RCC 7860 (cell line): Measurements from ENCODE around the gene GSTM2.

Experiments
- DNase-seq: peaks from one replicate; pipeline ENCODE4 v3.0.0-alpha.2; 2015; ENCODE audit warnings: low spot score
- FAIRE-seq: peaks from 2 replicates; lab custom pipeline; 2012; peaks lifted over from hg19 to GRCh38; lab: Jason Lieb, UNC

The GSTM2 gene

DNA sequence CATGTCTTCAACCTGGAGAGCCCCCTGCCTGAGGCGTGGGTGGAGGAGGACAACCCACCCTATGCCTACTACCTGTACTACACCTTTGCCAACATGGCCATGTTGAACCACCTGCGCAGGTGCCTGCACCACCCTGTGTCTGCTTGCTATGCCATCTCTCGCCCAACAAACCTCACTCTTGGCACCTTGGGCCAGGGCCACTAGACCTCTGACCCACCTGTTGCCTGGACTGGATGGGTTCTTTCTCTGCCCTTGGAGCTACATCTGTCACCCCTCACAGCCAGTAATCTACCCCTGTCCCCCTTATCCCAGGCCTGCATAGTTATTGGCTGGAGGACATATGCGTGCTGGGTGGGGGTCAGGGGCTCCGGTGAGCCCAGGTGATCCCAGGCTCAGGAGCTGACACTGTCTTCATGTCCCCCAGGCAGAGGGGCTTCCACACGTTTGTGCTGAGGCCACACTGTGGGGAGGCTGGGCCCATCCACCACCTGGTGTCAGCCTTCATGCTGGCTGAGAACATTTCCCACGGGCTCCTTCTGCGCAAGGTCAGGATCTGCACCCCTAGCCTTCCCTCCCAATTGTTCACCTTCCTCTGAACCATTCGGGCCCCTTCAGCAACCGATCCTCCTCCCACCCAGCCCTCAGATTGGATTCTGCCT lies 38.4 kb upstream of the GSTM2 start:
- FAIRE-seq = no peak
- no peak for DNase-seq

DNA sequence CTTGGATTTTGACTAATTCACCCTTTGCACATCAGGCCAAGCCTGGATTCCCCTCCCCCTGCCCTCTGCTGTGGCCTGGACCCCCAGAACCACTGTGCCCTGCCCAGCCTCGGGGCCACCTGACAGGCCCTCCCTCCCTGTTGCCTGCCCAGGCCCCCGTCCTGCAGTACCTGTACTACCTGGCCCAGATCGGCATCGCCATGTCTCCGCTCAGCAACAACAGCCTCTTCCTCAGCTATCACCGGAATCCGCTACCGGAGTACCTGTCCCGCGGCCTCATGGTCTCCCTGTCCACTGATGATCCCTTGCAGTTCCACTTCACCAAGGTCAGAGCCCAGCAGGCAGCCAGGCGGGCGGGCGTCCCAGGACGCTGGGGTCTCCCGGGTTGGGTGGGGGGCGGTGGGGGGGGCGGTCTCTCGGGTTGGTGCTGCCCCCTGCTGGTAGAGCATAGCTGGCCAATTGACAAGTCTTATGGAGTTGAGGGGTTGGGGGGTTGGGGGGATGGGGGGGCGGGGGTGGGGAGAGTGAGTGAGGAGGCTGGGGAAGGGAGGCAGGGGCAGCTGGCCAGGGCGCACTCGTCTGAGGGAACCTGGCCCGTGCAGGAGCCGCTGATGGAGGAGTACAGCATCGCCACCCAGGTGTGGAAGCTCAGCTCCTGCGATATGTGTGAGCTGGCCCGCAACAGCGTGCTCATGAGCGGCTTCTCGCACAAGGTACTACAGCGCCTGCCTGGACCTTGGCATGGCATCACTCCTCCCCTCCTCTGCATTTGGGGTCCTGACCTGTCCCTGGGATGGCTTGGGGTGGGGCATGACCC lies 37.6 kb upstream of the GSTM2 start:
- FAIRE-seq (no peak), DNase-seq (no peak)

DNA sequence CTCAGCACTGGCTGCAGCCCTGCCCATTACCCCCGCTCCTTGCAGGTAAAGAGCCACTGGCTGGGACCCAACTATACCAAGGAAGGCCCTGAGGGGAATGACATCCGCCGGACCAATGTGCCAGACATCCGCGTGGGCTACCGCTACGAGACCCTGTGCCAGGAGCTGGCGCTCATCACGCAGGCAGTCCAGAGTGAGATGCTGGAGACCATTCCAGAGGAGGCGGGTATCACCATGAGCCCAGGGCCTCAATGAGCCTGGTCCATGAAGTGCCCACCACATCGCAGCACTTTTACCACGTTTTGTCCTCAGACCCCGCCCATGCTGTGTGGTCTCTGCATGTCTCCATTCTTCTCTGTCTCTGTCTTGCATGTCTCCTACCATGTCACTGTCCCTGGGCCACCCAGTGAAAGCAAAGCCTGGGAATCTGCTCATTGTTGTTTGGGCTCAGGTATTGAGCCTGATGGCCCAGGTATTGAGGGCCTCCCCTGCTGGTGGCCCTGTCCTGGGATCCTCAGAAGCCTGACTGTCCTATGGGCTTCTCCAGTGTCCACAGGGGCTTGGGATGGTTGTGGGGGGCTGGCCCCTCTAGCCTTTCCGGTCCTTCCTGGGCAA lies 36.9 kb upstream of the GSTM2 start:
- DNase-seq (no peak), FAIRE-seq (no peak)

DNA sequence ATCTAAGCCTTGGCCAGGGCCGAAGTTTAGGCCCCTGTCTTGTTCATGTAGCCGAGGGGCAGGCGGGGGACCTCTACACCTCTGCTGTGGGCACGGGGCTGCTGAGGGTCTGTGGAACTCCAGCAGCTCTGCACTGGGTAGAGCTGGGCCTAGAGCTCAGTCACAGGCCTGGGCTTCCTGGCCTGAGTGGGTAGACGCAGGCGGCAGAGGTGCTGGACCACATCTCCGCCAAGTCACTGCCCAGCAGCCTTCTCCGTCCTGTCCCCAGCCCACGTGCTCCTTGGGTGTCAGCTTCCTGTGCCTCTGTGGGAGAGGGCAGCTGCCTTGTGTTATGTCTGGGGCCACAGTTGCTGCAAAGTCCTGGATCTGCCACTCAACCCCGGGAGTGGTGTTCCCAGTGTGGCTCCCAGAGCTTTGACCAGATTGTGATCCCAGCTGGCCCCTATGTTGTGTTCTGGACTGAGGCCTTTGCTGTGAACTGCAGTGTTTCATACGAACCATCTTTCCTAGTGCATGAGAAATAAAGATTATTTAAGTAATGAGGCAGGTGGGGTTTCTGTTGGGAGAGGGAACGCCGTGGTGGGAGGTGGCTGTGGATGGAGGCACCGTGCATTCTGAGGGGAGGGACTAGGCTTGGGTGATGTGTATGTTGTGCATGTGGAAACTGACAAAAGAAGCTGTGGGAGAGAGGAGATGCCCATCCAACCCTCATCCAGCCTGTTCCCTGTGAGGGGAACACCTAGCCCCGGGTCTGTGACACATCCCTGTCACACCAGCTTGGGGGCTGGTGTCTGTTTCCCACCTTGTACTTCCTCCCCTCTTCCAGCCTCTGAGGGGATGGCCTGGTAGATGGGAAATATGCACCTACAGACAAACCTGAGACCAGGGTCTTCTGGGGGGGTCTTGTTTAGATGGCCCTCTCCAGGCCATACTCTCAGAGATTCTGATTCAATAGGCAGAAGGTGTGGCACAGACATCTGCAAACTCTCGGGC lies 36.0 kb upstream of the GSTM2 start:
- DNase-seq (peak; percentile 0), FAIRE-seq (no peak)

DNA sequence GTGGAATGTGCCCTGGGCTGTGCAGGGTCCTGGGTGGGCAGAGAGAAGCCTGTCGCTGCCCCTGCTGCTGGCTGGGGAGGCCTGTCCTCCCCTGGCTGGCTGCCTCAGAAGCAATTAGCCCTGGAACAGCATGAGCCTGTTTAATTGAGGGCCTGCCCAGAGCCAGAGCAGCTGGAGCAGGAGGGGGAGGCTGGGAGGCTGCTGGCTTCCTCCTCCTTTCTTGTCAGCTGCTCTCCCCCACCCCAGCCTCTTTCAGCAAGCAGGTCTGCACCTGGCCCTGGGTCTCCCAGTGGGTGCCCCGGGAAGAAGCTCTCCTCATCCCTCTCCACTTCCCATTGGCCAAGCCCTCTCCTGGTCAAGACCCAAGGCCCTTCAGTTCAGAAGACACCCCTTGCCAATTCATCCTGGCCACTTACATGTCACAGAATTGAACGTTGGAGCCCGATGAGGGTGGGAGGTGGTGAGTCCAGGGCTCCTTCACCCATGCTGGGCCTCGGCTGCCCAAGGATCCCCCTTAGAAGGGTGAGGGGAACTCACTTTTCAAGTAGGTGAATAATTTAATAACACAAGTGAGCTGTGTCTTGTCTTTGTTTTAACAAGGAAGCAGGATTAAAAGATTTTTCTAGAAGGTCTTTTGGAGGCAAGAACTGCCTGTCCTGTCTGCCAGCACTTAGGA lies 35.0 kb upstream of the GSTM2 start:
- no peak for FAIRE-seq
- no peak for DNase-seq

DNA sequence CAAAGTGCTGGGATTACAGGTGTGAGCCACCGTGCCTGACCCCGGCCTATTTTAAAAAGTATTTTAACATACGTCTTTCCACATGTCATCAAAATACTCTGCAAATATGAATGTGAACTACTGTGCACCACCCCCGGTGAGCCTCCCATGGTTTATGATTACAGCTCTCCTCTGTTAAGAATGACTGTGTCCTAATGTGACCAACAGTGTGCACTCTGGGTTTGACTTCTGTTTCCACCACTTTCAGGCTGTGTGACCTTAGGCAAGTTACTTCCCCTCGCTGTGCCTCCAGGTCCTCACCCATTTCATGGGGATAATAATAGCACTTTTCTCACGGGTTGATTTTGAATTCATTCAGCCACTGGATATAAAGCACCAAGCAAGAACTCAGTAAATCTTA lies 33.6 kb upstream of the GSTM2 start:
- no peak for FAIRE-seq
- no peak for DNase-seq

DNA sequence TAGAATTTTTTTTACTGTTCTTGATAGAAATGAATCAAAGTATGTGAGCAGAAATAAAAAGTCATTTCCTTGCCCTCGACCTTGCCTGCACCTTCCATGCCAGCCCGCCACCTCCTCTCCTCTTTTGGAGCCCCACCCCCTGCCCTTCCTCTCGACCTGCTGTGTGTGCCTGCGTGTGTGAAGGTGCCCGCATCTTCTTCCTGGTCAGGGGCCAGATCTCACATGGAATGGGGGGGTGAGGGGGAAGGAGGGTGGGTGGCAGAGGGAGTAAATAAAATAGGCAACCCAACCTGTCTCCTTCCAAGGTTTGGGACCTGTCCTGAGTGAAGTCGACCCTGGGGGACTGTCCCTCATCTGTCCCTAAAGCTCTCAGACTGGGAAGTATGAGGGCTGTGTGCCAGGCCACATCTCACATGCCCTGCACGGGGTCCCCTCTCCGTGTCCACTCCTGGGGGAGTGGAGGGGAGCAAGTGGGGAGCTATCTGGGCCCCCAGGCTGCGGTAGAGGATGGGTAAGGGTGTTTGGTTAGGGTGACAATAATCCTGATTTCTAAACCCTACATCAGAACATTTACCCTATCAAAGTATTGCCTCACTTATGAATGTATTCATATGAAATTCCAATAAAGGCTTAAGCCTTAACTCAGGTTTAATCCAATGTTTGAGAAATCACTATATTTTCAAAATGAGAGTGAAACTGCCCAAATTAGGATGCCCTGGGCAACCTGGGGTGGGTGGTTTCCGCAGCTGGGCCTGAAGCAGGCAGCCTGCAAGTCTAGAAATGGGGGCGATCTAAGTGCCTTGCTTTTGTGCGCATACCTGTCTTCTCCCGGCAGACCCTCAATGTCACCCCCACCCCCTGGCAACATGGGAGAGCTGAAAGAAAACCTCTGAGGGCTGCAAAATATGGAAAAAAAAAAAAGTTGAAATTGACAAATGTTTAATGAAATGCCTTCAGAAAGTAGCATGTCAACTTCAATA lies 32.8 kb upstream of the GSTM2 start:
- DNase-seq = no peak
- no peak for FAIRE-seq

GRCh38 chr1:109635862-109636200 lies 32.0 kb upstream of the GSTM2 start:
- DNase-seq (no peak), FAIRE-seq (no peak)

DNA sequence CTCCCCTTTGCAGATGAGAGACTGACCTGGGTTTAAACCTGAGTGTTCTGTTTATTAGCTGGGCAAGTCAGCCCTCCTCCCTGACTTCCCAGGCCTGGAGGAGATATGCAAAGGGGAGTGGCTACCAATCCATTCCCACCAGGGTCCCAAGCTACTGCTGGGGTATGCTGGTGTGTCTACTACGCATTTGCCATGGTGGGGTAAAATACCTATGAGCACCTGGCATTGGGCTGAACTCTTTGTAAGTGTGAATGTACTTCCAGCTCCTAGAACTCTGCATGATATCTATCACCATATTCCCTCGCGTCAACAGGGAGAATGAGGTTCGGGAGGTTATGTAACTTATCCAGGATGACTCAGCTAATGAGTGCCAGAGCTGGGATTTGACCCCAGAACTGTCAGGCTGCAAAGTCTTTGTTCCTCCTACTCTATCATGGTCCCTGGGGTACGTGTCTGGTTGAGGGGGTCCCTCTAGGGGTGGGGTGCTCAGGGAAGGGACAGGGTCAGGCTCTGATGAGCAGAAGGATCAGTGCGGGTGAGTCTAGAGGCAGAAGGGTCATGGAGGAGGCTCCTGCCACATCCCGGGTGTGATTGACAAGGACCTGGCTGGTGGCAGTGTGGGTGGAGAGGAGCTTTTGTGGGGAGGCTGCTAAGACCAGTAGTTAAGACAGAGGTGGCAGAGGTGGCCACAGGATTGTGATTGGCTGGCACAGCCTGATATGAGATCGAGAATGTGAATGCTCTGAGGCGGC lies 31.5 kb upstream of the GSTM2 start:
- DNase-seq = no peak
- no peak for FAIRE-seq

GRCh38 chr1:109637446-109637845 lies 30.4 kb upstream of the GSTM2 start:
- no peak for FAIRE-seq
- no peak for DNase-seq

DNA sequence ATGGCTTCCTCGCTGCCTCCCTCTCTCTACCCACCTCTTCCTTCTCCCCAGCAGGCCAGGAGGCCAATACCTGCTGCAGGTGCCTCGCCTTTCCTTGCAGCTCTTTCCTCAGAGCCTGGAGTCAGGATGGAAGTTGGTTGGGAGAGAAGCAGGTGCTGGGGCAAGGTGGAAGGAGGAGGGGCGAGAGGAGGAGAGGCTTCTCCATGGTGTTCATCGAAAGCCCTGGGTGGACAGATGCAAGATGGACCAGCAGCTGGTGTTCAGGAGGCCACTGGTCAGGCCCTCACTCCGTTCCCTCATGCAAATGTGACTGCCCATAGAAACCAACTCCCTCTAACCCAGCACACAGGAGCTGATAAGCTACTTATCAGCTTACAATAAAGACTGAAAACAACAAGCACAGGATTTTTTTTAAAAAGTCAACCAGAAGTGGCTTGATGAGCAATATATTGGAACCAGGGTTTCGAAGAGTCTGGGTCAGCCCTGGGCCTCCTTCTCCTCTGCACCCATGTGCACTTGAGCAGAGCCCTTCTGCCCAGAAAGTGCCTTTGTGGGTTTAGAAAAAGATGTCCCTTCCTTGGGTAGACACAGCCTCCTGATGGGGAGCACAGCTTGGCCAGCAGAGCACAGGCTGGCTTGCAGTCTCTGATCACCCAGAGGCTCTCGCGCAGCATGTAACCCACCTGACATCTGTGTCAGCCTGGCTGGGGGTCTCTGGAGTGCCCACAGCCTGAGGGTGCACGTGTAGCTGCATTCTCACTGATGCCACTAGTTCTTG lies 28.6 kb upstream of the GSTM2 start:
- DNase-seq (no peak), FAIRE-seq (no peak)

- DNase-seq (no peak), FAIRE-seq (no peak)
Observed at GRCh38 chr1:109639841-109640184, 28.0 kb upstream of the GSTM2 start.

- FAIRE-seq (no peak), DNase-seq (peak; percentile 45)
Observed at GRCh38 chr1:109640285-109640865, 27.5 kb upstream of the GSTM2 start.

- no peak for FAIRE-seq
- DNase-seq = no peak
Observed at GRCh38 chr1:109641078-109641740, 26.6 kb upstream of the GSTM2 start.

DNA sequence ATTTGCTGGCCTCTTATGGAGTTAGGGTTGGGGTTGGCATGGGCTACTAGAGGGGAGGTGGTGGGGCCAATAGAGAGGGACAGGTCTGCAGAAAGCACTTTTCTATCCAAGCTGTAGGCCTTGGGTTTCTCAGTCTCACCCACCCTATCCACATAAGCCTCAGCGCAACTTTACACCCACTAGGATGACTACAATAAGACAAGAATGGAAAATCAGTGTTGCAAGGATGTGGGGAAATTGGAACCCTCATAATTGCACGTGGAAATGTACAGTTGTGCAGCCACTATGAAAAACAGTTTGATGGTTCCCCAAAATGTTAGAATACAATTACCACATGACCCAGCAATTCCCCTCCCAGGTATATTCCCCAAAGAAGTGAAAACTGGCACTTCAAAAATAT lies 26.0 kb upstream of the GSTM2 start:
- FAIRE-seq = no peak
- no peak for DNase-seq

DNA sequence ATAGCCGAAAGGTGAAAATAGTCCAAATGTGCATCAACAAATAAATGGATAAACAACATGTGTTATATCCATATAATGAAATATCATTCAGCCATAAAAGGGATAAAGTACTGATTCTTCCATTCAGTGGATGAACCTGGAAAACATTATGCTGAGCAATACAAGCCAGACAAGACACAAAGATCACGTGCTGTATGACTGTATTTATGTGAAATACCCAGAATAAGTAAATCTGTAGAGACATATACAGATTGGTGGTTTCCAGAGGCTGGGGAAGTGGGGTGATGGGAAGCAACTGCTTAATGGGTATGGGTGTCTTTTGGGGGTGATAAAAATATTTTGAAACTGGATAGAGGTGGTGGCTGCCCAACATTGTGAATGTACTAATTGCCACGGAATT lies 25.2 kb upstream of the GSTM2 start:
- no peak for FAIRE-seq
- DNase-seq = no peak
